CD14-positive monocyte (primary cell): Measurements from ENCODE around the gene OR2W1. TPM values are rescaled to one million over a fixed set of nuclear protein-coding genes. Genes with fewer than 3 reads are reported as not detected.

Experiments used
- DNase-seq, 3 donors: peaks; one replicate each; pipeline ENCODE4 v3.0.0-alpha.2; 2011 to 2022
- H2AFZ ChIP-seq: 2 replicates; pipeline ENCODE4 v1.6.0; 2012; ENCODE audit warnings: mild to moderate bottlenecking, low read depth, low read length, inconsistent platforms; ENCODE audit not compliant: insufficient read depth, poor library complexity, severe bottlenecking
- H3K27ac ChIP-seq, 2 donors: 1 replicate in 1 of 2; 2 replicates in 1 of 2; pipeline ENCODE4 v1.5.1; 2012 to 2013; ENCODE audit warnings: low read length in 2 of 2, control low read depth in 1 of 2, inconsistent platforms in 1 of 2, low read depth in 1 of 2, mild to moderate bottlenecking in 1 of 2
- H3K27me3 ChIP-seq, 2 donors: one replicate each; pipeline versions ENCODE4 v1.6.0 to v1.6.1; 2011 to 2013; ENCODE audit warnings: low read length in 2 of 2; ENCODE audit not compliant: control insufficient read depth in 2 of 2, insufficient read depth in 2 of 2
- H3K36me3 ChIP-seq, 2 donors: replicated peaks in 1 of 2; 1 replicate in 1 of 2; 2 replicates in 1 of 2; pipeline versions ENCODE4 v1.5.1 to v1.6.1; 2012 to 2013; ENCODE audit warnings: low read length in 2 of 2, control low read depth in 1 of 2, inconsistent platforms in 1 of 2, mild to moderate bottlenecking in 1 of 2; ENCODE audit not compliant: insufficient read depth in 2 of 2, control insufficient read depth in 1 of 2
- H3K4me1 ChIP-seq, 2 donors: 1 replicate in 1 of 2; 2 replicates in 1 of 2; pipeline versions ENCODE4 v1.5.1 to v1.6.1; 2012 to 2013; ENCODE audit warnings: low read length in 2 of 2, control low read depth in 1 of 2, inconsistent platforms in 1 of 2, mild to moderate bottlenecking in 1 of 2, moderate library complexity in 1 of 2; ENCODE audit not compliant: insufficient read depth in 2 of 2, control insufficient read depth in 1 of 2
- H3K4me2 ChIP-seq: replicated peaks from 2 replicates; pipeline ENCODE3; 2012; ENCODE audit warnings: low read length, moderate library complexity, mild to moderate bottlenecking; ENCODE audit not compliant: poor library complexity, severe bottlenecking; ENCODE audit errors: extremely low read depth
- H3K4me3 ChIP-seq, 3 experiments: fragments of 200-600 bp in 1 of 3; sonication (generic) in 1 of 3; replicated peaks in 1 of 3; 1 replicate in 2 of 3; 2 replicates in 1 of 3; pipeline ENCODE4 v1.5.1; 2011 to 2013; ENCODE audit warnings: low read length in 3 of 3, mild to moderate bottlenecking in 3 of 3, control low read depth in 2 of 3, low read depth in 2 of 3, inconsistent platforms in 1 of 3, moderate library complexity in 1 of 3
- H3K79me2 ChIP-seq: 2 replicates; pipeline ENCODE4 v1.6.0; 2012; ENCODE audit warnings: mild to moderate bottlenecking, control low read depth, inconsistent platforms, low read length, moderate library complexity; ENCODE audit not compliant: insufficient read depth
- H3K9ac ChIP-seq: 2 replicates; pipeline ENCODE4 v1.6.0; 2017; ENCODE audit warnings: low read length, mild to moderate bottlenecking; ENCODE audit not compliant: insufficient read depth, poor library complexity, severe bottlenecking
- H3K9me3 ChIP-seq, 2 donors: replicated peaks in 1 of 2; 1 replicate in 1 of 2; 2 replicates in 1 of 2; pipeline versions ENCODE4 v1.5.1 to v1.6.1; 2012 to 2013; ENCODE audit warnings: low read length in 2 of 2, control low read depth in 1 of 2; ENCODE audit not compliant: control insufficient read depth in 1 of 2, insufficient read depth in 1 of 2
- H4K20me1 ChIP-seq: 2 replicates; pipeline ENCODE4 v1.6.0; 2012; ENCODE audit warnings: mild to moderate bottlenecking, low read length, control low read depth, moderate library complexity; ENCODE audit not compliant: insufficient read depth
- H3K27ac Mint-ChIP-seq, 7 donors: one replicate each; pipeline ENCODE4 v1.8.0; 2020; ENCODE audit warnings: mild to moderate bottlenecking in 7 of 7, mixed read lengths in 7 of 7, moderate library complexity in 6 of 7, inconsistent platforms in 2 of 7
- H3K27me3 Mint-ChIP-seq, 3 donors: one replicate each; pipeline ENCODE4 v1.8.0; 2021 to 2022; ENCODE audit warnings: low read depth in 3 of 3, mild to moderate bottlenecking in 3 of 3, mixed read lengths in 3 of 3, moderate library complexity in 3 of 3, inconsistent platforms in 1 of 3
- H3K36me3 Mint-ChIP-seq, 2 donors: one replicate each; pipeline ENCODE4 v1.8.0; 2020; ENCODE audit warnings: mixed read lengths in 2 of 2, inconsistent platforms in 1 of 2, mild to moderate bottlenecking in 1 of 2
- H3K4me1 Mint-ChIP-seq: one replicate; pipeline ENCODE4 v1.8.0; 2020; ENCODE audit warnings: mild to moderate bottlenecking, mixed read lengths
- H3K4me3 Mint-ChIP-seq, 2 donors: one replicate each; pipeline ENCODE4 v1.8.0; 2020; ENCODE audit warnings: mild to moderate bottlenecking in 2 of 2, mixed read lengths in 2 of 2, moderate library complexity in 1 of 2
- H3K9me3 Mint-ChIP-seq, 7 donors: one replicate each; pipeline ENCODE4 v1.8.0; 2020 to 2022; ENCODE audit warnings: mixed read lengths in 7 of 7, mild to moderate bottlenecking in 6 of 7, moderate library complexity in 6 of 7, inconsistent platforms in 2 of 7
- WGBS: methylation state at CpG from one replicate; pipeline ENCODE4 v1.1.5; 2013; ENCODE audit warnings: missing lambda C conversion rate; ENCODE audit not compliant: insufficient coverage; 5-methylcytosine and 5-hydroxymethylcytosine counted together
- intact Hi-C, 2 donors: fragments of 100-400 bp; cut with micrococcal nuclease; formaldehyde crosslinking; loops; one replicate each; pipeline versions ENCODE4 v1.15.0 to v1.15.1; 2023
- polyA plus RNA-seq, 3 donors: library from polyadenylated mRNA; depleted of rRNA in 1 of 3; unstranded in 2 of 3; stranded (reverse) in 1 of 3; fragments of 300-500 nt in 2 of 3; fragments of >200 nt in 1 of 3; fragmentation: Illumina TruSeq in 2 of 3; gene quantifications; 1 replicate in 2 of 3; 2 replicates in 1 of 3; pipeline ENCODE4 v1.2.3, GENCODE V29; 2012 to 2021
- TF ChIP-seq, protein P1 (sequence below): fragments of 200-600 bp; IDR thresholded peaks from one replicate; pipeline ENCODE4 v1.8.0; 2022; ENCODE audit warnings: antibody characterized with exemption, mild to moderate bottlenecking

Gene OR2W1
- polyA plus RNA-seq, 3 donors: not detected

DNA sequence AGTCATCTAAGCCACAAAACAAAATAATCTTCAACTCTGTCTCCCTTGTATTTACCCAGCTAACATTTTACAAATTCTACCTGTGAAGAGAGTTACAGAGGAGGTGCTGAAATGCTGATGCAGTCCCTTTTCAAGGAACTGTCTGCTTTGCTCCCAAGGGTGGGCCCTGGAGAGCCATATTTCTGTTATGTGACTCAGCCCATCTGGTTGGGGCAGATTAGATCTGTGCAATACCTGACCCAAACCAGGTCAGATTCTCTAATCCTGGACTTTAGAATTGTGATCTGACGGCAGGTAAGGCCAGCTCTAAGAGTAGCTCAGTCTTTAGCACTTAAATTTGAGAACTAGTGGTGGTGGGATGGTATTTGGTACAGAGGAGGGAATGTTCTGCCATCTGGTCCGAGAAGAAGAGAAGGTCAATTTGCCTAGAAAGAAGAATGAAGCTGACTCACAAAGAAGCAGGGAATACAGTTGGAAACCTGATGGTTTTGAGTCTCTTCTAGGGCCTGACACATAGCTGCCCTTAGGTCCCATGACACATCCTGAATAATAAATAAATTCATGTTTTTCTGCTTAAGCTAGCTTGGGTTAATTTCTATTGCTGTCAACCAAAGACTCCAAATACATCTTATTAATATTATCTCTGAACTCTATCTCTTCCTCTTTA lies 48.0 kb downstream of the OR2W1 start:
- Mint-ChIP-seq H3K9me3 (peaks cover 0 to 2% (median 0%) of the 10 kb centered on the region in 7 donors), H3K36me3 (no peaks in the 10 kb centered on the region), H3K4me1 (no peaks in the 10 kb centered on the region), H3K27me3 (peaks cover 5 to 12% (median 8%) of the 10 kb centered on the region in 3 donors), H3K4me3 (no peak overlapping the region), H3K27ac (peak overlapping the region in 1 of 7 donors; percentile 44)
- Histone ChIP-seq H3K9ac (no peak overlapping the region), H3K79me2 (no peaks in the 10 kb centered on the region), H3K9me3 (no peaks in the 10 kb centered on the region), H3K4me2 (no peak overlapping the region), H3K27ac (no peak overlapping the region), H3K27me3 (no peaks in the 10 kb centered on the region), H3K4me3 (no peak overlapping the region), H4K20me1 (no peaks in the 10 kb centered on the region), H3K4me1 (no peaks in the 10 kb centered on the region), H2AFZ (no peak overlapping the region), H3K36me3 (no peaks in the 10 kb centered on the region)
- TF ChIP-seq, protein P1, sequence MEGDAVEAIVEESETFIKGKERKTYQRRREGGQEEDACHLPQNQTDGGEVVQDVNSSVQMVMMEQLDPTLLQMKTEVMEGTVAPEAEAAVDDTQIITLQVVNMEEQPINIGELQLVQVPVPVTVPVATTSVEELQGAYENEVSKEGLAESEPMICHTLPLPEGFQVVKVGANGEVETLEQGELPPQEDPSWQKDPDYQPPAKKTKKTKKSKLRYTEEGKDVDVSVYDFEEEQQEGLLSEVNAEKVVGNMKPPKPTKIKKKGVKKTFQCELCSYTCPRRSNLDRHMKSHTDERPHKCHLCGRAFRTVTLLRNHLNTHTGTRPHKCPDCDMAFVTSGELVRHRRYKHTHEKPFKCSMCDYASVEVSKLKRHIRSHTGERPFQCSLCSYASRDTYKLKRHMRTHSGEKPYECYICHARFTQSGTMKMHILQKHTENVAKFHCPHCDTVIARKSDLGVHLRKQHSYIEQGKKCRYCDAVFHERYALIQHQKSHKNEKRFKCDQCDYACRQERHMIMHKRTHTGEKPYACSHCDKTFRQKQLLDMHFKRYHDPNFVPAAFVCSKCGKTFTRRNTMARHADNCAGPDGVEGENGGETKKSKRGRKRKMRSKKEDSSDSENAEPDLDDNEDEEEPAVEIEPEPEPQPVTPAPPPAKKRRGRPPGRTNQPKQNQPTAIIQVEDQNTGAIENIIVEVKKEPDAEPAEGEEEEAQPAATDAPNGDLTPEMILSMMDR: no peak
- no peak for DNase-seq
- WGBS: 83% methylated on average over 2 of the region's 2 CpGs
- intact Hi-C loops: no loop called here

DNA sequence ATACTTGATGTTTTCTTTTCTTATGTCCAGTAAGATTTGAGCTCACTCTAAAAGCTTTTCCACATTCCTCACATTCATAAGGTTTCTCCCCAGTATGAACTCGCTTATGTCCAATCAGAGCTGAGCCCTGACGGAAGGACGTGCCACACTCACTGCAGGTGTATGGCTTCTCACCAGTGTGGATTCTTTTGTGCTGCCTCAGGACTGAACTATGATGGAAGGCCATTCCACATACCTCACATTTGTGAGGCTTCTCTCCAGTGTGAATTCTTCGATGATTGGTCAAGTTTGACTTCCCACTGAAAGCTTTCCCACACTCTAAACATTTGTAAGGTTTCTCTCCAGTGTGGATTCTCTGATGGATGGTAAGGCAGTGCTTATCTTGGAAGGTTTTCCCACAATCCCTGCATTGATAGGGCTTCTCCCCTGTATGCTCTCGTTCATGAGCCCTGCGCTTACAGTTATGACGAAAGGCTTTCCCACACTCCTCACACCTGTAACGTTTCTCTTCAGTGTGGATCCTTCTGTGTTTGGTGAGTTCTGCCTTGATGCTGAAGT lies 49.8 kb downstream of the OR2W1 start:
- H3K4me3 Mint-ChIP-seq: no peak overlapping the region
- no peaks in the 10 kb centered on the region for H3K4me1 Mint-ChIP-seq
- H3K27ac Mint-ChIP-seq: peak overlapping the region in 2 of 7 donors; percentile 2 to 37
- 100% methylated on average over 1 of the region's 8 CpGs for WGBS
- H3K36me3 ChIP-seq: no peaks in the 10 kb centered on the region
- H3K4me2 ChIP-seq: no peak overlapping the region
- TF ChIP-seq, protein P1: no peak
- H3K79me2 ChIP-seq: no peaks in the 10 kb centered on the region
- H3K9me3 ChIP-seq: no peaks in the 10 kb centered on the region
- H3K4me3 ChIP-seq: no peak overlapping the region
- H2AFZ ChIP-seq: no peak overlapping the region
- H3K36me3 Mint-ChIP-seq: no peaks in the 10 kb centered on the region
- H3K9me3 Mint-ChIP-seq: peaks cover 0 to 2% (median 0%) of the 10 kb centered on the region in 7 donors
- no peak overlapping the region for H3K9ac ChIP-seq
- DNase-seq: no peak
- no peaks in the 10 kb centered on the region for H4K20me1 ChIP-seq
- no peaks in the 10 kb centered on the region for H3K4me1 ChIP-seq
- no peaks in the 10 kb centered on the region for H3K27me3 ChIP-seq
- intact Hi-C loops: no loop called here
- H3K27ac ChIP-seq: no peak overlapping the region
- peaks cover 10 to 18% (median 13%) of the 10 kb centered on the region in 3 donors for H3K27me3 Mint-ChIP-seq

Other genes starting within 250 kb of the OR2W1 start
- gene TRIM27, start 121.2 kb downstream of the OR2W1 start, polyA plus RNA-seq: 10 to 100 TPM; 39.2 to 44.0 (median 42.2) TPM
- gene ZNF311, start 39.9 kb downstream of the OR2W1 start, polyA plus RNA-seq: under 1 TPM in 2 of 3 donors, not detected in 1; 0.05 TPM
- gene OR2B3, start 42.1 kb upstream of the OR2W1 start, polyA plus RNA-seq: not detected
- not detected for gene OR2J1, start 54.3 kb upstream of the OR2W1 start, polyA plus RNA-seq
- not detected for gene OR2J3, start 62.9 kb upstream of the OR2W1 start, polyA plus RNA-seq
- gene OR2J2, start 125.7 kb upstream of the OR2W1 start, polyA plus RNA-seq: not detected